ENCODE results near the gene ZIC1. TPM values are rescaled to one million over a fixed set of nuclear protein-coding genes. Genes with fewer than 3 reads are reported as not detected.

Gene ZIC1
- total RNA-seq, 2 donors from 2014 or later: not detected

- intact Hi-C loops (cut with DNase I, micrococcal nuclease): no loop called here
- ATAC-seq (no peak), DNase-seq (no peak)
Measured at GRCh38 chr3:147405231-147406027, 3.7 kb upstream of the ZIC1 start.

DNA sequence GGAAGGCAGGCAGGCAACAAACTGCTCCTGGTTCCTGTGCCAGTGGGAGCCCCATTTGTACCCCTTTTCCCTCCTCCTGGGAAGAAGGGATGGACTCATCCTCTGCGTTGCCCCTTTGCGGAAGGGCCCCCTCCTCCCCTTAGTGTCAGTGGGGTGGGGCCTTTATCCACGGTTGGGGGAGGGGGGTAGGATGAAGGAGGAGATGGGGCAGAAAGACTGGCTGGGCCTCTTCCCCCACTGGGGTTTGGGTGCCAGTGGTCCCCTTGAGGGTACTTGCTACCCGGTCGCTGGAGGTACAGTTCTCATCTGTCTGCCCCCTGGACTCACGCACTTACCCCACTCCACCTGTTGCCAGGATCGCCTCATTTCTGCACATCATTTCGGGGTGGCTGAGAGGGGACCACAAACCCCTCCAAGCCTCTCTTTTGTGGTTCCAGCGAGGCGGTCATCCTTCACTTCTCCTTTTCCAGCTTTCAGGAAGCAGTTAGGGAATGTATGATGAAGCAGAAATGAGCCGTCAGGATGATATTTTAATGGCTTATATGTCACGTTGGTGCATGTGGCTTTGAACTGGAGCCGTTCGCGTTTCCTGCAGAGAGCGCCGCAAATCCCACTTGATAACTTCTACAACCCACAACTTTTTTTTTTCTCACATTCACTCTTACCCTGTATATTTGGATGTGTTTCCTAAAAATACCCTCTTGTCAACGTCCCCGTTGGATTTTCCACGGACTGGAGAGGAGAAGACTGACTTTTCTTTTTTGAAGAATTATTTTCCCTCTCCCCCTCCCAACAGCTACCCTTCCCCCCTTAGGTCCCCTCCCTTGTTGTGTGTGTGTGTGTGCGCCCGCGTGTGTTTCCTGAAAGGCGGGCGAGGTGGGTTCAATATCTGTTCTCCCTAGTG, 2.9 kb upstream of the ZIC1 start, which contains the start of gene ZIC4:
Gene ZIC4 (minus strand): TSS at position 516 of the 904 bp plus-strand sequence. CDS start 3,746 bp downstream, outside the sequence.
- intact Hi-C loops (cut with DNase I, micrococcal nuclease): no loop called here
- DNase-seq (no peak), ATAC-seq (no peak)

- DNase-seq (no peak), ATAC-seq (no peak)
- intact Hi-C loops (cut with DNase I, micrococcal nuclease): no loop called here
Measured at GRCh38 chr3:147407114-147407497, 2.1 kb upstream of the ZIC1 start.

DNA sequence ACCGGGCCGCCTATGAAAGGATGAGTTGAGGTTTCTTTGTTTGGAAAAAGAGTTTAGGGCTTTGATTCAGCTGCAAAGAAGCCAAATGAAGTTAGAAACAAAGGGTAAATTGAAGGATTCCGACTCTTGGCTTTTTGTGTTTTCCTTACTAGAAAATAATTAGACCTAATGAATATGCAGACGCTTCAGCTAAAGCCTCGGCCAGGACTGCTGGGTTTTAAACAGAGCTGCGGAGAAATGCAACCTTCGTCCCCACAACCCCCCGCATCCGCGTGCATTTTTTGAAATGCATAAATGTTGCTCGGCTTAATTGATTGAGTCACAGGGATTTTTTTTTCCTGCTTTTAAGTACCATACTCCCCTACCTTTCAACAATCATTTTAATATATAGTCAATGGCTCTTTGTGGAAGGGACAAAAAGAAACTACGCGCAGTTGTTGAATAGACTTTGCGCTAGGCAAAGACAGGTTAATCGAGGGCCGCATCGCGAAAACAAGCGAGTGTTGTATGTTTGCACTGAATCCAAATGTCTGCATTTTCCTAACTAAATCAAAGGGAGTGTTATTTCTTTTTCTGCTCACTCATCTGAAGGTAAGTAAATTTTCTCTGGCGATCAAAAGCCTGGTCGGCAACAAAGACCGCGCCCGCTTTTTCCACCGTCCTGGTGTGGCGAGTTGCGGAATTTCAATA, 1.5 kb upstream of the ZIC1 start:
- intact Hi-C loops (cut with DNase I, micrococcal nuclease): no loop called here
- no peak for DNase-seq

DNA sequence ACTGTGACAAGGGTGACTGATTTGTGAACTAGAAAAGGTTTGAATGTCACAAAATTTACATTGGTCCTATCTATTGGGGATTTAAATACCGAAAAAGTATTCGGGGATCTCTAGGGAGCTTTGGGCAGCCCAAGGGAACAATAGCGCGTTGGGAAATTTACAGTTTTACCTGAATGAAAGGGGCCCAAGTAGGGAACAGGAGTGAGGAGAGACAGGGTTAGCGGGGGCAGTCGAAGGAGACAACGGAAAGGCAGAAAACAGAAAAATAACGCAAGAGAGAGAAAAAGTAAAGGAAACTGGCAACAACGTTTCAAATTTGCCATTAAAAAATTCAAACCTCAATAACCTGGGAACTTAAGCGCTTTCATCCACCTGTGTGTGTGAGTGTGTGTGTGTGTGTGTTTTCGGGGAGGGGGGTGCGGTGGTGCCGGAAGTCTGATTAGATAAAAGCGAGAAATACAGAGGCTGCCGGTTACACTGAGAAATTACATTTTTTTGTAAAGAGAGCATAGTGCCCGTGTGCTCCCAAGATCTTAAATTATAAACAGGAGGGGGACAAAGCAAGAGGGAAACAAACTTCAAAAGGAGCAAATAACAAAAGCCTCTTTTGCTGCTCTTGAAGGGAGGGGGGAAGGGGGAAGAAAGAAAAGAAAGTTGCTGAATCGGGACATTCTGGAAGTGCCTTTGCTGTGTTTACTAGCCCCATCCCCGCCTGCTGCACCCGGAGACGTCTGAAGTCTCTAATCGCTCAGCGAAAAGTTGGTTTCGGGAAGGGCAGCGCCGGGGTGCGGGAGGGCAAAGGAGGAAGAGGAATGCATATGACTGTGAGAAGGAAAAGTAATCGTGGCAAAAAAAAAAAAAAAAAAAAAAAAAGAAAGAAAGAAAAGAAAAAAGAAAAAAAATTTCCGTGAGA, 721 bp upstream of the ZIC1 start:
- intact Hi-C loops (cut with DNase I, micrococcal nuclease): no loop called here
- DNase-seq (no peak), ATAC-seq (no peak)

More for the DNA sequence above, 1.5 kb upstream of the ZIC1 start:
- ATAC-seq: no peak

DNA sequence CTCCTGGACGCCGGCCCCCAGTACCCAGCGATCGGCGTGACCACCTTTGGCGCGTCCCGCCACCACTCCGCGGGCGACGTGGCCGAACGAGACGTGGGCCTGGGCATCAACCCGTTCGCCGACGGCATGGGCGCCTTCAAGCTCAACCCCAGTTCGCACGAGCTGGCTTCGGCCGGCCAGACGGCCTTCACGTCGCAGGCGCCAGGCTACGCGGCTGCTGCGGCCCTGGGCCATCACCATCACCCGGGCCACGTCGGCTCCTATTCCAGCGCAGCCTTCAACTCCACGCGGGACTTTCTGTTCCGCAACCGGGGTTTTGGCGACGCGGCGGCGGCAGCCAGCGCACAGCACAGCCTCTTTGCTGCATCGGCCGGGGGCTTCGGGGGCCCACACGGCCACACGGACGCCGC, 956 bp downstream of the ZIC1 start:
- intact Hi-C loops (cut with DNase I, micrococcal nuclease): no loop called here
- ATAC-seq: no peak

GRCh38 chr3:147410526-147411237, 1.5 kb downstream of the ZIC1 start:
- ATAC-seq: no peak
- intact Hi-C loops (cut with DNase I, micrococcal nuclease): no loop called here

More for the DNA sequence above, 956 bp downstream of the ZIC1 start:
- no peak for DNase-seq

GRCh38 chr3:147411238-147411814, 2.2 kb downstream of the ZIC1 start:
- DNase-seq (no peak), ATAC-seq (no peak)
- intact Hi-C loops (cut with DNase I, micrococcal nuclease): no loop called here

More at GRCh38 chr3:147410526-147411237, 1.5 kb downstream of the ZIC1 start:
- DNase-seq: no peak

- DNase-seq (no peak), ATAC-seq (no peak)
- intact Hi-C loops (cut with DNase I, micrococcal nuclease): no loop called here
Measured at GRCh38 chr3:147411815-147412241, 2.7 kb downstream of the ZIC1 start.

GRCh38 chr3:147412261-147412916, 3.2 kb downstream of the ZIC1 start:
- no peak for ATAC-seq
- DNase-seq: no peak
- intact Hi-C loops (cut with DNase I, micrococcal nuclease): no loop called here

- intact Hi-C loops (cut with DNase I, micrococcal nuclease): no loop called here
- DNase-seq: no peak
- no peak for ATAC-seq
Measured at GRCh38 chr3:147412917-147413685, 3.9 kb downstream of the ZIC1 start.

GRCh38 chr3:147413686-147414389, 4.7 kb downstream of the ZIC1 start:
- DNase-seq (no peak), ATAC-seq (no peak)
- intact Hi-C loops (cut with DNase I, micrococcal nuclease): no loop called here

DNA sequence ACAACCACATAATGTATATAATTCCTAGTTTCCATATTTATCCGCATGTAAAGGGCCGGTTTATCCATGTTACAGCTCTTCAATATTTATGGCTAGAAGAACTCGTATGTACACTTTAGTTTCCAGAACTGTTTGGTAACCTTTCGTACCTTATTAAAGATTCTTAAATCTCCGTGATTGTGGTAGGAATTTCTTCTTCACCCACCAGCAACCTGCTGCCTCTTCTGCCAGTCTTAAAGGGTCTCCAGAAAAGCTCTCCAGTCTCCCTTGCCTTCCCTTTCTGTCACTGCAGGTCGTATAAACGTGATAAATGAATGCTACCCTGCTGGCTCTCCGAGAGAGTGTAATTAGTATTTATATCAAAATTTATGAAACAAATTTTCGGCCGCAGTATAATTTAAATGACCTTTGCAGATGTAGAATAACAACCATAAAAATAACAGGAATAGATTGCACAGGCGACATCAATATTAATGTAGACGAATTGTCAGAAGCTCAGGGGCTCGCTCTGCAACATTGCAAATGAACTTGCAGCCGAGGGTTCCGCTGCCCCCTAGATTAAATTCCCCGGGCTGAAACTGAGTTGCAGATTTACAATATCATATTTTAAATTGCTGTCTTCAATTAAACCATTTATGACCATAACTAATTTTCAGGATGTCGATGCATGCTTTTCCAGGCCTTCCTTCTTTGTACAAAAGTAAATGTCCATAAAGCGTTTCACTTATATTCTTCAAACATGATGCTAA, 5.4 kb downstream of the ZIC1 start:
- DNase-seq: no peak
- intact Hi-C loops (cut with DNase I, micrococcal nuclease): no loop called here
- no peak for ATAC-seq

GRCh38 chr3:147415286-147415685, 6.1 kb downstream of the ZIC1 start:
- ATAC-seq (no peak), DNase-seq (no peak)
- intact Hi-C loops (cut with DNase I, micrococcal nuclease): no loop called here

- ATAC-seq: no peak
- intact Hi-C loops (cut with DNase I, micrococcal nuclease): no loop called here
- DNase-seq: no peak
Measured at GRCh38 chr3:147415874-147416273, 6.7 kb downstream of the ZIC1 start.

Data from left colon (tissue), 2 donors.